ENCODE measurements around the gene CKB.

CKB gene

GRCh38 chr14:103488071-103488470, 34.6 kb downstream of the CKB start:
- no peak for DNase-seq (ENCODE audit: low read depth in 2 of 2)

GRCh38 chr14:103485504-103485903, 37.1 kb downstream of the CKB start:
- no peak for DNase-seq (ENCODE audit: low read depth in 2 of 2)

DNA sequence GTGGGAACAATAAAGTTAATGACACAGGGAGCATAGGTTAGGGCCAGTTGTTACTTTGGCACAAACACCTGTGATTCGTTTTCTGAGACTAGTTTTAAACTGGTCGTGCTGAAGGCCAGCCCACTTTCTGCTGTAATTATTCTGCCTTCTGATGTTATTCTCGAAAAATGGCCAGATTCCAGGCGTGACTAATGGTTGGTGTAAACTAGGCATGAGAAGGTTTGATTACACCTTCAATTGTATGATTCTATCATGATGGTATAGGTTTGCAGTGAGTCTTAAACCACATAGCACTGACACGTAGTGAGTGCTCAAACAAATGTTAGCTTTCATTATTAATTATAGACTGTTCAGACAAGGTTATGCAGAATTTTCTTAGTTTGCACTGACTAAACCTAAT, 39.0 kb downstream of the CKB start:
- DNase-seq (ENCODE audit: low read depth in 2 of 2): no peak

DNA sequence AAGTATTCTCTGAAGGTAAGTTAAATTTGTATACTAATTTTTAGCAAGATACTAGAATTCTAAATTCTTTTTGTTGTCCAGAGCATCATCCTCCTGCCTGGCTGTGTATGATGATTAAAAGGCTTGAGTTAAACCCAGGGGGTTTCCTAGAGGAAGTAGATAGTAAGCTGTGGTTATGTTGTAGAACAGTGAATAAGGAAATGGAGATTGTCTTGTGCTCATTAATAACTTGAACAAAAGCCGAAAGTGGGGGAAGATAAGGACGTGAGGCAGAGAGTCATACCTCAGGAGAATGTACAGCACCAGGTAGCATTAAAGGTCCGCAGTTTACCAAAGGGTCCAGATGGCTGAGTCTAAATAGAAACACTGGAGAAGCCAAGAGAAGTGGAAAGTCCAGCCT, 42.0 kb downstream of the CKB start:
- no peak for DNase-seq (ENCODE audit: low read depth in 2 of 2)

DNA sequence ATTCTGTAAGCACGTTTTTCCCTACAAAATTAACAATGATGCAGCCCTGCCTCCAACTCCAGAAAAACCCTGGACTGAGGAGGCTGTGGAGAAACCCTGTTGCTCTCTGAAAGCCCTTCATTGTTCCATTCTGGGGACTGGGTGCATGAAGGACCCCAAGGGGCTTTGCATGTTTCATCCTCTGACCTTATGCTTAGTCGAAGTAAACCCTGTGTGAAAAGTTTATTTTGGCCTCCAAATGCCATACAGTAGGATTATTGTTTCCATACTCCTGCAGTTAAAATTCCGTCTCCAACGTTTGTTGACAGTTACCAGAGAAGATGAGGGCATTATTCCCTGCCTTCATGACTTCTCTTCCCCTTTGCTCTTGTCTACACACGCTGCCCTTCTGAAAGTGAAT, 46.0 kb downstream of the CKB start:
- DNase-seq (ENCODE audit: low read depth in 2 of 2): no peak

- no peak for DNase-seq (ENCODE audit: low read depth in 2 of 2)
Observed at GRCh38 chr14:103476065-103476464, 46.6 kb downstream of the CKB start.

DNA sequence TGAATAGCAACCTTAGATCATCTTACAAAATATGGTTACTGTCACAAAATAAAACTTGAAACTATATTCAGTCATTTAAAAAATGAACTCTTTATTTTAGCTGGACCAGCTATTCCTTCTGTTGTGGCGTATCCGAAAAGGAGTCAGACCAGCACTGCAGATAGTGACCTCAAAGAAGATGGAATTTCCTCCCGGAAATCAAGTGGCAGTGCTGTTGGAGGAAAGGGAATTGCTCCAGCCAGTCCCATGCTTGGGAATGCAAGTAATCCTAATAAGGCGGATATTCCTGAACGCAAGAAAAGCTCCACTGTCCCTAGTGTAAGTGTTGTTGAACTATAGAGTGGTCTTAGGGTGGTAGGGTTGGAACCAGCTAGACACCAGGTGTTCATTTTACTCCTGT, 47.7 kb downstream of the CKB start:
- no peak for DNase-seq (ENCODE audit: low read depth in 2 of 2)

DNA sequence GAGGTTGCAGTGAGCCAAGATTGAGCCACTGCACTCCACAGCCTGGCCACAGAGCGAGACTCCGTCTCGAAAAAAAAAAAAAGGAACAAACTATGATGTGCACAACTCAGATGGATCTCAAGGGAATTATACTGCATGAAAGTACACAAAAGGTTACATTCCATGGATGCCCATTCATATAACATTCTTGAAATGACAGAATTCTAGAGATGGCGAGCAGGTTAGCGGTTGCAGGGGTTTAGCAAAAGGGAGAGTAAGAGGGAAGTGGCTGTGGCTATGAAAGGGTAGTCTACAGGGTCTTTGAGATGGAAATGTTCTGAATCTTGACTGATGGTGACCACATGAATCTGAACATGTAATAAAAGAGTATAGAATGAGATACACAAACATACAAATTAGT, 49.7 kb downstream of the CKB start:
- no peak for DNase-seq (ENCODE audit: low read depth in 2 of 2)
